ENCODE measurements around the gene EVI5.
"Not testable (repeated sequence)": the region's sequence is repeated elsewhere in the genome, so short reads cannot be mapped to it uniquely, and the experiment has no call there.

Gene EVI5

GRCh38 chr1:92679980-92680379 lies 104.9 kb downstream of the EVI5 start:
- no peak for DNase-seq

DNA sequence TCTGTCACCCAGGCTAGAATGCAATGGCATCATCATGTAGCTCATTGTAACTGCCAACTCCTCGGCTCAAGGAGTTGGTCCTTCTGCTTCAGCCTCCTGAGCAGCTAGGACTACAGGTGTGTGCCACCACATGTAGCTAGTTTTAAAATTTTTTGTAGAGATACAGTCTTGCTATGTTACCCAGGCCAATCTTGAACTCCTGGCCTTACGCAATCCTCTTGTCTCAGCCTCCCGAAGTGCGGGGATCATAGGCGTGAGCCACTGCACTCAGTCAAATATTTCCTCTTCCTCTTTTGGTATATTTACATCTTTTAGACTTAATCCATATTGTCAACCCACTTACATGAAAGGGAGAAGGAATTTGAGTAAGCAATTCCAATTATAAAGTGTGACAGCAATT lies 121.1 kb downstream of the EVI5 start:
- DNase-seq: no peak

GRCh38 chr1:92662048-92662447 lies 122.9 kb downstream of the EVI5 start:
- DNase-seq: no peak

DNA sequence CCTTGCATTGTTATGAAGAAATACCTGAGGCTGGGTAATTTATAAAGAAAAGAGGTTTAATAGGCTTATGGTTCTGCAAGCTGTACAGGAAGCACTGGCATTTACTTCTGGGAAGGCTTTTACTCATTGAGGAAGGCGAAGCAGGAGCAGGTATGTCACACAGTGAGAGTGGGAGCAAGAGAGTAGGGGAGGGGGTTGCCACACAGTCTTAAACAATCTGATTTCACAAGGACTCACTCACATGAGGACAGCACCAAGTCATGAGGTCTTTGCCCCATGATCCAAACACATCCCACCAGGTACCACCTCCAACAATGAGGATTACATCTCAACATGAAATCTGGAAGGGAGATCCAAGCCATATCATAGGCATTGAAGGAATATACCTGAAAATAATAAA lies 127.2 kb downstream of the EVI5 start:
- no peak for DNase-seq

GRCh38 chr1:92655197-92655801 lies 129.6 kb downstream of the EVI5 start:
- DNase-seq: no peak

DNA sequence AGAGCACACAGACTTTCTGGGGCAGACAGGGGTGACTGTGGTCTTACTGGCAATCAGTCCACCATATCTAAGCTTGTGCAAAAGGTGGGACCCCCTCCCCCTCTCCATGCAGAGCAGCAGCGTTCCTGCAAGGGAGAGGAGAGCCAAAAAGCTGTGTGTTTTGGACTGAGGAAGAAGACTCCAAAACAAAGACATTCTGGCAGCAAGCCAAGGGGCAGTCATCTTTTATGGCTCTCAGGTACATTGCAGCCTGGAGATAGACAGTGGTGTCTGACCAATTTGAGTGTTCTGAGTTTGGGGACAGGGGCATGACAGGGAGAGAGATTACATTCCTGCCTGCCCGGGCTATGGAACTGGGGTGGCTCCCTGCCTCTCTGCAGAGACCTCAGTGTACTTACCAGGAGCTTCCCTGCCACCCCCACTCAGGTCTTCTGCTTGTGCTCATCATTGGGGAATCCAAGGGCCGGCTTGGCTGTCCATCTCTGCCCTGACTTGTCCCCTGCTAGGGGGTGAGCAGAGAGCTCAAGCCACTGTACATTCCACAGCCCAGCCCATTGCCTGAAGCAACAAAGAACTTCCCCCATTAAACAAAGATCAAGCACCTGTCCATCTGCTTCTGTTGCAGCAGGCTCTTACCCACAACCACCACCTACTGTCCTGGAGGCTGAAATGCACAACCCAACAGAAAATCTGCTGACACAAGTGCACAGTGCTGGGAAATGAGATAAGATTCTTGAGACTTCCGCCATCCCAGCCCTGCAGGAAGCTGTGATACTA lies 131.1 kb downstream of the EVI5 start:
- no peak for DNase-seq

DNA sequence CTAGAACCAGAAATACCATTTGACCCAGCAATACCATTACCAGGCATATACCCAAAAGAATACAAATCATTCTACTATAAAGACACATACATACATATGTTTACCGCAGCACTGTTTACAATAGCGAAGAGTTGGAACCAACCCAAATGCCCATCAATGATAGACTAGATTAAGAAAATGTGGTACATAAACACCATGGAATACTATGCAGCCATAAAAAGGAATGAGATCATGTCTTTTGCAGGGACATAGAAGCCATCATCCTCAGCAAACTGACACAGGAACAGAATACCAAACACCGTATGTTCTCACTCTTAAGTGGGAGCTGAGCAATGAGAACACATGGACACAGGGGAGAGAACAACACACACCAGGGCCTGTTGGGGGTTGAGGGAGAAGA lies 144.2 kb downstream of the EVI5 start:
- DNase-seq: not testable (repeated sequence)

- no peak for DNase-seq
Measured at GRCh38 chr1:92638498-92638897, 146.4 kb downstream of the EVI5 start.

- not testable (repeated sequence) for DNase-seq
Measured at GRCh38 chr1:92635203-92635602, 149.7 kb downstream of the EVI5 start.

GRCh38 chr1:92623187-92623778 lies 161.6 kb downstream of the EVI5 start:
- no peak for DNase-seq

DNA sequence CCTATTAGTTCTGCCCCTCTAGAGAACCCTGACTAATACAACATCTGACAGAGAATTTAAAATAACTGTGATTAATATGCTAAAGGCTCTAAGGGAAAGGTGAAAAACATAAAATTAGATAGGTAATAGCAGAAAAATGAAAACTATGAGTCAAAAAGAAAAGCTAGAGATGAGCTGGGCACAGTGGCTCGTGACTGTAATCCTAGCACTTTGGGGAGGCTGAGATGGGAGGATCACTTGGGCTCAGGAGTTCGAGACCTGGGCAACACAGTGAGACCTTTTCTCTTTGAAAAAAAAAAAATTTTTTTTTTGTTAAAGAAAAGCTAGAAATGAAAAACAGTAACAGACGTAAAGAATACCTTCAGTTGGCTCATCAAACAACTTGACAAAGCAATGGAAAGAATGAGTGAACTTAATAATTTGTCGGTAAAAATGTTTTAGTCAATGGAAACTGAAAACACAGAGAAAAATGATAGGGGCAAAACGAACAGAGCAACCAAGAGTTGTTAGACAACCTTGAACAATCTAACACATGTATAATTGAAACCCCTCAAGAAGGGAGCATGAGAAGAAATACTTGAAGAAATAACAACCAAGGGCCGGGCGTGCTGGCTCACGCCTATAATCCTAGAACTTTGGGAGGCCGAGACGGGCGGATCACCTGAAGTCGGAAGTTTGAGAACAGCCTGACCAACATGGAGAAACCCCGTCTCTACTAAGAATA lies 165.3 kb downstream of the EVI5 start:
- no peak for DNase-seq

- DNase-seq: no peak
Measured at GRCh38 chr1:92601044-92601443, 183.9 kb downstream of the EVI5 start.

DNA sequence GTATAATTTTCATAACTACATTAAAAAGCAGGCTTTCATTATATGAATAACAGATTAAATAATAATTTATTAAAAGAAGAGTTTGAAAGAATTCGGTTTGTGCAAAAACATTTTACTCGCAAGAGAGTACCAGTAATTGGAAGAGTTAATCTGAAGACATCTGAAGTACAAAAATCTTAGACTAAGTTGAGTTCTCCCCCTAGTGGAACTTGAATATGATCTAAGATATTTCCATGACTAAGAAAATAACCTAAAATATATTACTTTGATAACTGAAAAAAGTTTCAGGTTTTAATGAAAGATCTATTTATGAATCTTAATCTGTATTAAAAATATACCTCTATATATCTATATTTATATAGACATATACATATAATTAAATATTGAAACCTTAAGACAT lies 185.7 kb downstream of the EVI5 start:
- no peak for DNase-seq

GRCh38 chr1:92589361-92589760 lies 195.5 kb downstream of the EVI5 start:
- DNase-seq: not testable (repeated sequence)

- no peak for DNase-seq
Measured at GRCh38 chr1:92587445-92587844, 197.5 kb downstream of the EVI5 start.

DNA sequence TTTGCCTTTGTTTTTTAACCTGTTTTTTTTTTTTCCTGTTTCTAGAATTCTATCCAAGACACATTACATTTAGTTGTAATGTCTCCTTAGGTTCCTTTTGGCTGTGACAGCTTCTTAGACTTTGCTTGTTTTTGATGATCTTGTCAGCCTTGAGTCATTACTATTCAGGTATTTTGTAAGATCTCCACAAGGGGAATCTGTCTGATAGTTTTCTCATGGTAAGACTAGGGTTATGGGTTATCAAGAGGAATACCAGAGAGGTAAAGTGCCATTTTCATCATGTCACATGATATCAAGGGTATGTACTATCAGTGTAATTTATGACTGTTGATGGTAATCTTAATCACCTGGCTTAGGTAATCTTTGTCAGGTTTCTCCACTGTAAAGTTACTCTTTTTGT lies 199.1 kb downstream of the EVI5 start:
- DNase-seq: no peak

GRCh38 chr1:92584810-92585209 lies 200.1 kb downstream of the EVI5 start:
- not testable (repeated sequence) for DNase-seq

DNA sequence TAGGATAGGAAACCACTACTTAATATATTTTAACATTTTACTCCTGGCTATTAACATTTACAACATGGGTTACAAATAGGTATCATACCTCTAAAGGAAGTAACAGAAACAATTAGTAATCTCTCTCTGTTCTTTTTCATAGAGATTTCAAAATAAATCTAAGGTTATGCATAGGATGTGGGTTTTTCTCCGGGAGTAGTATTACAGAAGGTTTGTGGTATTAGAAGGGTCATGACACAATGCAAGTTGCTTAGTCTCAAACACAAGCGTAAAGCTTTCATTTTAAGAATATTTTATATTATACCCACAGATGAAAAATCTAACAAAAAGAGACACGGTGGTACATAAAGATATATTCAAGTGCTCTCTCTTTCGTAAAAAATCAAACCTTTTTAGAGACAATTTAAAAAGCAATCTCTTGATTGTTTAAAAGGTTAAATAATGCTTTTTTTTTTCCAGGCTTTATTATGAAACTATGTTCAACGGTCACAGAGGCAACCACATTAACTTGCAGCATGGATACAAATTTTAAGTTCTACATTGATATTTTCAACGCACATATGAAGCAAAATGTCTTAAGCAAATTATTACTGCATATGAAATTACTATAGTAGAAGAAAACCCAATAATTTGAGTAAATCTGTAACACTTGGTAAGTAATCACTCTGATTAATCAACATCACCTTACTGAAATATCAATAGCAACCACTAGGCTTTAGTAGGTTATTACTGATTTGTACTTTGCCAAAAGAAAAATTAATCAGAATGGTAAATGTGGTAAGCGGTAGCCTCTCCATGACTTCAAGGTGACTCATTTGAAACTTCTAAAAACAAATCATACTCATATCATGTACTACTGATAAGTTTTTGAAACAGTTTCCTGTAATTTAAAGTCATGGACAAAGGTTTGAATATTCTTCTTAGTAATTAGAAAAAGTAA lies 200.8 kb downstream of the EVI5 start:
- no peak for DNase-seq

DNA sequence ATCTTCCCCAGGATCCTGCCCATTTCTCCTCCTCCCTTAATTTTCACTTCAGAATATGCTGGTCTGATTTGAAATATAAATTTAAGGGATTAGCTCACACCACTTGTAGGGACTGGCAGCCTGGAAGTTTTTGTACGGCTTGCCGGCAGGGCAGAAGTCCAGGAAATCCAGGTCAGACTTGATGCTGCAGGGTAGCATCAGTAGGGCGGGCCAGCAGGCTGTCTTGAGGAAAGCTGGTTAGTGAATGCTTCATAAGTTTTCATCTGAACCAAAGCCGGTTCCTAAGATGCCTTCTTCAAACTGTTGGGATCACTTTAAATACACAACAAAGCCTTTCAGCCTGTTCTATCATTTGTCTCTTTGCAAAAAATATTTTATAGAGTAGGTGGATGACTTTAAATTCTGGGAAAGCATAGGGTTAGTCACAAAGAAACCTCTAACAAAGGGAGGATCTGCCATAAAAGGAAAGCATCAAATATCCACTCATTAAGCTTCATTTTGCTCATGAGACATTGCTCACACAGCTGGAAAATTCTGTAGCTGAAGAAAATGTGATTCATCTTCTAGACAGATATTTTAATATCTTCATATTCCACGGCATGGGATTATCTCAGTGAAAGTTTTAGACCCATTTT lies 207.5 kb downstream of the EVI5 start:
- DNase-seq: peak; percentile 2

DNA sequence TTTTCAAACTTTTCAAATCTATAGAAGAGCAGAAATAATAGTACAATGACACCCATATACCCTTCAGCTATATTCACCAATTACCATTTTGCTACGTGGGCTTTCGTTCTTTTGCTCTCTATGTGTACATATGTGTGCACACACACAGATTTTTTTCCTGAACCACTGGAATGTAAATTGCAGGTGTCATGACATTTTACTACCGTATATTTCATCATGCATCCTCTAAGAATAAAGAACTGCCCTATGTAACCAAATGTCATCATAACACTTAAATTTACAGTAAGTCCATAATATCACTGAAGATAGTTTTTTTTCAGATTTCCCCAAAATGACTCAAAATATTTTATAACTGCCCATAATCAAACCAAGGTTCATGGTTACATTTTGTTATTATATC lies 209.8 kb downstream of the EVI5 start:
- DNase-seq: no peak

DNA sequence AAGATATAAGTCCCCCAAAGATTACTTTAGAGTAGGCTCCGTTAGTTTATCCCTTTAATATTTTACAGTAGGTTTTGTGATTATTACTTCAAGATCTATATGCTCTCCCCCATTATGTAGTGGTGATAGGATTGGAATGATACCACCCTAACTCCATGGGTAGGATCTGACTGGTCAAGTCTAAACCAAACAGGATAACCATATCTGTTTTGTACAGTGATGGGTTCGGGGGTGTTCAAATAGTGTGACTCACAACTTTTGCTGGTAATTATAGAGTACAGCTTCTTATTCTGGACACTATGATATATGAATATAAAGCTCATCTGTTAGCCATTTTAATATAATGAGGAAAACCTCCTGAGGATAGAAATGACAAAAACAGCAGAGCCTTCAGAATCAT lies 212.4 kb downstream of the EVI5 start:
- DNase-seq: no peak

DNA sequence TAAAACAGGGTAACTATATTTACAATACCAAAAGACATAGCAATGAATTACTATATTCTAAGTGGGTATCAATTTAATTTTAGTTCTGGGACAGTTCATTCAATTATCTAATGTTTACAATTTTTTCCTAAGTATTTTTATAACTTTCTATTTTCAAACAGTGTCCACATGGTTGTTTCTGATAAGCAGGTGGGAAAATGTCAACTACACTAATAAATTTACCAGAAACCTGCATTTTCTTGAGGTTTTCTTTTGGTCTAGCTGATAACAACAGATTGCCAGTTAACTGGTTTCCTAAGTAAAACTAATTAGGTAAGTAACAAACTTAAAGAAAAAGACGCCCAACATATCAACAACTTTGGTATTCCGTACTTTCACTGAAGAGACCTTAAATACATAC lies 213.3 kb downstream of the EVI5 start:
- DNase-seq: no peak

Data from midbrain (tissue), 1 donor.